ENCODE results near the gene ANKAR.
"Not testable (repeated sequence)": the region's sequence is repeated elsewhere in the genome, so short reads cannot be mapped to it uniquely, and the experiment has no call there.

Gene ANKAR, protein sequence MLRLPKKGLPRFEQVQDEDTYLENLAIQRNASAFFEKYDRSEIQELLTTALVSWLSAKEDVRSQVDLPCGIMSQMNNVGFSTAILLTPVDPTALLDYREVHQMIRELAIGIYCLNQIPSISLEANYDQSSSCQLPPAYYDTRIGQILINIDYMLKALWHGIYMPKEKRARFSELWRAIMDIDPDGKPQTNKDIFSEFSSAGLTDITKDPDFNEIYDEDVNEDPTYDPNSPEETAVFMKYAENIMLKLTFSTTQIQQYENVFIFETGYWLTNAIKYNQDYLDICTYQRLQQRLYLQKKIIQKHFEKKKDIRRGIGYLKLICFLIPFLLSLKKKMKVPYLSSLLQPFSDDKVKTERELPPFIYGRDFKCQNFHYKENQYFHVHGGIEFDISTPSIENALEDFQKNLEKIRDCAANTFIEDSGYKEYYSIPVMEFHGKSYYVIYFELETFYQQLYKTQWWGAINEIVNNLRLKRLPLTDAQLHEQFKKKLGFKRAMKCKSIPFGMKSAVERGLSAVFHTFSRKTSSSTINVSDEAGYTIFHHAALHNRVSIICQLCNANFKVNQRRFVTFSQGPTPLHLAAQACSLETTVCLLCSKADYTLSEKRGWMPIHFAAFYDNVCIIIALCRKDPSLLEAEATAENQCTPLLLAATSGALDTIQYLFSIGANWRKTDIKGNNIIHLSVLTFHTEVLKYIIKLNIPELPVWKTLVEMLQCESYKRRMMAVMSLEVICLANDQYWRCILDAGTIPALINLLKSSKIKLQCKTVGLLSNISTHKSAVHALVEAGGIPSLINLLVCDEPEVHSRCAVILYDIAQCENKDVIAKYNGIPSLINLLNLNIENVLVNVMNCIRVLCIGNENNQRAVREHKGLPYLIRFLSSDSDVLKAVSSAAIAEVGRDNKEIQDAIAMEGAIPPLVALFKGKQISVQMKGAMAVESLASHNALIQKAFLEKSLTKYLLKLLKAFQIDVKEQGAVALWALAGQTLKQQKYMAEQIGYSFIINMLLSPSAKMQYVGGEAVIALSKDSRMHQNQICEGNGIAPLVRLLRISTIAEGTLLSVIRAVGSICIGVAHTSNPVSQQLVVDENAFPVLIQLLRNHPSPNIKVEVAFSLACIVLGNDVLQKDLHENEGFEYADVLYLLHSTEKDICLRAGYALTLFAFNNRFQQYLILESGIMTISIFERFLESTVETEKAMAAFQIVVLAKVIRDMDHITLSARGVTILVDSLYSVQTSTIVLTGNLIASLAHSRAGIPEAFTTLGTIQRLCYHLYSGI (N-terminal part only)

DNA sequence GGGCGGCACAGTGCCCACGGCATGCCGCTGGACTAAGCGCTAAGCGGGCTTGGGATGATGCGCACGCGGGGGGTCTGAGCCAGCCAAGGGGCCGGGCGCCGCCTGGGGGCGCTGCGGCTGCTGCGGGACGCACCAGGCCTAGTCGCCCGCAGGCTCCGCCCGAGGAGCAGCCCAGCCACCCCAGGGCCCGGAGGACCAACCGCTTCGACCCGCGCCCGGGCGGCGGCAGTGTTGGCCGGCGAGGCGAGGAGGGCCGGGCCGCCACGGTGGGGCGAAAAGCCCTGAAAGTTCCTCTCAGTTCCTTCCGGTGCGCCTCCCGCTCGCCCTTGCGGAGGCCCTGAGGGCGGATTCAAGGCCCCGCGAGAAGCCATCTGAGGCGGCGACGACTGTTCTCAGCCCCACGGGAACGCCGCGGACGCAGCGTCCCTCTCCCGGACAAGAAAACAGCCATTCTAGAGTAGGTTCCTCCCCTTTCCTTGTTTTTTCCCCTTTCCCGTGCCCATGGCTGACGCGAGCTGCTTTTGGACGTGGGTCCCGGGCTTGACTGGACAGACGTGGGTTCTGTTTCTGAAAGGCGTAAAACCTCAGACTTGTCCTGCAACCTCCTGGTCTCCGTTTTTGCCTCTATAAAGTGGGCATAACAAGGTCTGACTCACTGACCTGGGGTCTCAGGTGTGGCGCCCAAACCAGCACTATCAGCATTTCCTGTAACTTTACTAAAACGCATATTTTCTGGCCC lies at the start of gene ANKAR:
TSS of gene ANKAR (plus strand) at position 297 of the 739 bp plus-strand sequence. CDS start 1,821 bp downstream, outside the sequence.
- DNase-seq (ENCODE audit: low spot score) = peak; percentile 90

DNA sequence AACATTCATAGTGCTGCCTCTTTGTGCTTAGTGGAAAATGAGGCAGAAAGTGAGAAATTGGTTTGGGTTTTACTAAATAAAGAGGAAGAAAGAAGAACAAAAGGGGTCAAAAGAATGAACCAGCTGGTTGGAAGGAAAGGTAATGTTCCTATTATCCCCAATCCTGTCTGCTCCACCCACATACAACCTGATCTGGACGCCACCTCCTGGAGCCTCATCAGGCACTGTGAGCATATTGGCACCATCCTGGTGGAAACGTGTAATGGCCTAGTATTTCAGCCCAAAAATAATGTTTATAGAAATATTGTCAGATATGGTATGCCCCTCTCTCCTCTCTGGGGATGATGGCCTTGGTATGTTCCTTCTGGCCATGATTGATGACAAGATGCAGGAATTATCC lies 48.8 kb upstream of the ANKAR start:
- DNase-seq (ENCODE audit: low spot score) = no peak

DNA sequence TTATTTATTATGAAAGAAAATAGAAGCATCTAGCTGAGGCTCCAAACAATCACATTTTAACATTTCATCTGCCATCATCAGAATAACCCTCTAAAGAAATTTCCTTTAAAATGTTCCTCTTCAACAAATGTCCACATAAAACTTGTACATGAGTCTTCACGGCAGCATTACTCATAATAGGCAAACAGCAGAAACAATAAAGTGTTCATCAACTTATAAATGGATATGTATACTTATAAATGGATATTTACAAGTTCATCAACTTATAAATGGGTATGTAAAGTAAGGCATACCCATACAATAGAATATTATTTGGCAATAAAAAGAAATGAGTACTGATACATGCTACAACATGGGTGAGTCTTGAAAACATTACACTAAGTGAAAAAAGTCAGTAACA lies 46.7 kb upstream of the ANKAR start:
- DNase-seq (ENCODE audit: low spot score) = no peak

DNA sequence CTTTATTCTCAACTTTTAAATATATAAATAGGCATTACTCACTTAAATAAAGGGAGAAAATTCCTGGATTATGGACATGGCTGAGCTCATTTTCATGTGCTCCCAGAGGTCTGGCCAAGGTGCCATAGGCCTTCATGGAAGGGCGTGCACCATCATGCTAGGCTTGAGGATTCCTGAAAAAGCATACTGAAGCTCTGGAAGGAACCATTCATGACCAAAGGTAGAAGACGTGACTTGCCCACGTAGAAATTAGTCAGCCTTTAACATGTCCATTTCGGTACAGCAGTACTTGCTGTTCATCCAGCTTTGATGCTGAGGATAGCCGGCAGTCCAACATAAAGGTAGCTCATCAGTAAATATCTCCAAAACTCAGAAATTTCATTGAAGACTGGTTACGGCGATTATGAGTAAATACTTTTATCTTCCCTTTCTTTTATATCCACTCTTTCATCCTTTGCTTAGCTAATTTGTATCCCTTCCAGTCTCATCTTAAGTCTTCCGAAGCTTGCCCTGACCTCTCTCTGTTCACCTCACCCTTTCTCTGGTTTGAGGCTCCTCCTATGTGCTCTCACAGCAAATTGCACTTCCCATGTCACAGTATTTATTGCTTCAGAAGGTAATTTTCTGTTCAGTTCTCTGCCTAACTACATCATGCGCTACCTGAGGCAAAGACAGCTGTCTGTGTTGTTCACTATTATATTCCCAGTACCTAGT lies 45.5 kb upstream of the ANKAR start:
- no peak for DNase-seq (ENCODE audit: low spot score)

DNA sequence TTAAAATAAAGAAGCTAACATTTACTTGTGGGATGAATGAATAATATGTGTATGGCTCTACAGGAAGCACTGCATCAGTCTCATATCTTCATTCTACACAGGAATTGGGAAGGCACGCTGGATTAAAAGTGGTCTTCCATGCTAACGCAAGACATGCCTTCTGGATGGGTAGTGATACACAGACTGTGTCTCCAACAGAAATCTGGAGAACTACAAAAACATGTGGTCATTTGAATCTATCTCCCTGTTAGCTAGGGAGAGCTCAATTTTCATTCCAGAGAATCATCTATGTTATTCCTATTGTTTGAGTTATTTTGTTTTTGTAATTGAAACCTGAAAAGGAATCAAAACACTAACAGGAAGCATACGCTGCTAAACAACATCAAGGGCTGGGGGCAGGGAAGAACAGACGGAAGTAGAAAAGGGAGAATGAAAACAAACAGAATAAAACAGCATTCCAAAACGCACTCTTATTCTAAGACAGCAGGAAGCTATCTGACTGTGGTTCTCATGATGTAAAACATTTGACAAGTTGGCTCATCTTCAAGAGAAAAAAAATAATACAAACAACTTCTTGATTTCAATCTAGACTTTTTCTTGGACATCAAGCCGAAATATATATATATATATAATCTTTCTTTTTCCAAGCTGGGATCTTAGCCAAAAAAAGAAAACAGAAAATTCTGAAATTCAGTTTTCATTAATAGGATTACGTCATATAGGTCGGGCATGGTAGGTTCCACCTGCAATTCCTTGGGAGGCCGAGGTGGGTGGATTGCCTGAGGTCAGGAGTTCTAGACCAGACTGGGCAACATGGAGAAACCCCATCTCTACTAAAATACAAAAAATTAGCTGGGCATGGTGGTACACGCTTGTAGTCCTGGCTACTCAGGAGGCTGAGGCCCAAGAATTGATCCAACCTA lies 44.7 kb upstream of the ANKAR start:
- no peak for DNase-seq (ENCODE audit: low spot score)

DNA sequence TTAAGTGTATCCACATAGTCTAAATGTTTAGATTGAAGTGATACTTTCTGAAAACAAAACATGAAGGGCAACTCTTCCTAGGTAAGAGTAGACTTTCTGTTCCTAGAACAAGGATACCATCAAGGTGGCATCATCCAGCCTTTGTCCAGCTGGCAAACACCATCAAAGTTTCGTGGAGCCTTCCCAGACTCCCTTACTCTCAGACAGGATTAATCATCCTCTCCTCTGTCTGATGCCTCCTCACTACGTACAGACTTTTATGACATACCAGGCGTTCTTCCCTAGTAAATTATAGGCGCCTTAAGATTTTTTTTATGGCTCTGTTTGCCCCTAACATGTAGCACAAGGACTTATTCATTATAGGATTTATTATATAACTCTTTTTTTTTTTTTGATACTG lies 42.6 kb upstream of the ANKAR start:
- no peak for DNase-seq (ENCODE audit: low spot score)

DNA sequence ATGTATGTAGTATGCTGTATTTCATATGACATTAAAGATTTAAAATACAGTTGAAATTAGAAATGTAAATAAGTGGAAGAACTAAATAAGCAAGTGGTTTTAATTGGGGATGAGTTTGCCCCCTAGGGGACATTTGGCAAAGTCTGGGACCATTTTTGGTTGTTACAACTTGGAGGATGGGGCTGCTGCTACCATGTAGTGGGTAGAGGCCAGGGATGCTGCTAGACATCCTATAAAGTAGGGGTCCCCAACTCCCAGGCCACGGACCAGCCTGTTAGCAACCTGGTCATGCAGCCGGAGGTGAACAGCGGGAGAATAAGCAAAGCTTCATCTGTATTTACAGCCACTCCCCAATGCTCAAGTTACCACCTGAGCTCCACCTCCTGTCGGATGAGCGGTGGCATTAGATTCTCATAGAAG lies 41.1 kb upstream of the ANKAR start:
- no peak for DNase-seq (ENCODE audit: low spot score)

DNA sequence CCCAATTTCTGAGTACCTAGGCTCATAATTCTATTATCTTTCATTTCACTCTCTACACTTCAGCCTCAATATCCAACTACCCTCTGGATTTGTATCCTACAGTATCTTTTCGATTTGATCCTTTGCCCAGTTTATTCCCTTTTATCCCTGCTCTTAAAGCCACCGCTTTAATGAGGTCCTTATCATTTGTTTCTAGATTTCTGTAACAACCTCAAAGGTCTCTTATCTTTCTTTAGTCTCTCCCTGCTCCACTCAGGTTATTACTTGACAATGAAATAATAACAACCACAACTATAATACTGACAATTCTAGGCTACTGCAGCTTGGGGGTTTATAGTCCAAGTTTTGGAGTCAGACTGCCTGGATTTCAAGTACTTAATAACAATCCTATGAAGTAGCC lies 39.1 kb upstream of the ANKAR start:
- DNase-seq (ENCODE audit: low spot score) = no peak

DNA sequence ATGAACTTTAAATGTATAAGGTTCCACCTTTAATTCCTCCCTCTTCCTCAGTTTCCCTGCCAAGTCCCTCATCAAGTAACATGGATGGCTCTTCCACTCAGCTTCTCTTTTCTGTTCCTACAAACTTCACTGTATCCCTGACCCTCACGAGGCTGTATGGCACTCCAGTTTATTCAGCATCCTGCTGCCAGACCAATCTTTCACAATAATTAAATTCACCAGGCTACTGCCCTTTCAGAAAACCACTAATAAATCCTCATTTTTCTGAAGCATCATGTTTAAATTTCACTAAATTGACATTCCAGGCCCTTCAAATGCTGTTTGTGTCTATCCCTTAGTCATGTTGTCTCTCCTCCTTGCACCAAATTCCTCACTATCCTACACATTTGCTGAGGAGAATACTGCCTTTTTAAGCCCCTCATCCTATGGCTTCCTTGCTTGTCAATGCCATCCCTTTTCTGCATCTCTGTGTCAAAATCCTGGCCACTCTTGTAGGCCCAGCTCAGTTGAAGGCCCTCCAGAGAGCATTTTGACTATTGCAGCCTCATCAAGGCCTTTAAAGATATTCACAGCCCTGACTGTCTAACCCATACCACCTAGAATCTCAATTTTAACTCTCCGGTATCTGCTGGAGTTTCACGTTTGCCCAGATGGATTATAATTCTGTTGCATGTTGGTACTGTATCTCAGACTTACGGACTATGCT lies 36.0 kb upstream of the ANKAR start:
- DNase-seq (ENCODE audit: low spot score) = no peak

DNA sequence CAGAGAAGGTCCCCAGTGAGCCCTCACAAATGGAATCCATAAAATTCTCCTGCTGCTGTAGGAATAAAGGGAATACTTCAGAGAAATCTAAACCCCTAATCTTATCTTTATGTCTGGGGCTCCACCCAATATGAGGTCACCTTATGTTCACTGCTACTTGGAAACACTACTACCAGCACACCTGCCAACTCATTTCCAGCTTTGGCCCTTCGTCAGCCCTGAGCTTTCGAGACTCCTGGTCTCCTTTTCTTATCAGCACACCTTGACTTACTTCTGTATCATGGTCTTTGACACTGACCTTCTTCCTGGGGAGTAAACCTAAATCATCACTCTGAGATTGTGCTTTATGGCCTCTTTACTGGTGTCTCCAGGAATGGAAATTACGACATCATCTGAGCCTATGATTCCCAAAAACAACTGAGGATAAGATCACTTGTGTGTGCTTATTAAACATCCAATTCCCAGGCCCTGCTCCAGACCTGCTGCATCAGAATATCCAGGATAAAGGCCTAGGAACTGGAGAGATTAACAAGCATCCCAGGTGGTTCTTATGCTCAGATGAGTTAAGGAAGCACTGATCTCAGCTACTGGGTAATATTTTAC lies 35.4 kb upstream of the ANKAR start:
- no peak for DNase-seq (ENCODE audit: low spot score)

DNA sequence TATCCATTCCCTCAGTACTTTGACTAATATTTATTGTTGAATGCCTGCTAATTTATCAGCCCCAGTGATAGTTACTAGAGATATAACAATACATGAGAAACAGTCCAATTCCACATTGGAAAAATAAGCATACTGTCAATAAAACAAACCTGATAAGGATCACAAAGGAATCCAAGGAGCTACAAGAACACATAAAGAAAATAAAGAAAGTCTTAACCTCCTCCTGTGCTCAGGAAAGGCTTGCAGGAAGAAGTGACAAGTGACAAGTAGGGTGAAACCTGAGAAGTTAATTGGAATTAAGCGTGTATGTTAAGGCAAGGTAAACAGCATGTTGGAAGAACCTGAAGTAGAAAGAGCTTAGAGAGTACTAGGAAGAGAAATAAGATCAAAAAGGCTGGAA lies 33.5 kb upstream of the ANKAR start:
- DNase-seq (ENCODE audit: low spot score) = no peak

DNA sequence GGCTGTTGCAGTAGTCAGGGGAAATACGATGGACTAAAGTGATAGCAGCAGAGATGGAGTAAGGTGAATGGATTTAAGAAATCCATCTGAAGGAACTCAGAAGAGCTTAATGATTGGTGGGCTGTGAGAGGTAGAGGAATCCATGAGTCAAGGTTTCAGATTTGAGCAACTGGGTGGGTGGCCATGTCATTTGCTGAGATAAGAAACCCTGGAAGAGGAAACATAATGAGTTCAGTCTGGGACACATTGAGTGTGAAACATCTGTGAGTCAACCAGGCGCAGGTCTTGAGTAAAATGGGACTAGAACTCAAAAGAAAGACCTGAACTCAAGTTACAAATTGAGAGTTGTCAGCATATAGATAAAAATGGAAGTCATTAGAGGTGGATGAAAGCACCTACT lies 32.9 kb upstream of the ANKAR start:
- DNase-seq (ENCODE audit: low spot score) = no peak

DNA sequence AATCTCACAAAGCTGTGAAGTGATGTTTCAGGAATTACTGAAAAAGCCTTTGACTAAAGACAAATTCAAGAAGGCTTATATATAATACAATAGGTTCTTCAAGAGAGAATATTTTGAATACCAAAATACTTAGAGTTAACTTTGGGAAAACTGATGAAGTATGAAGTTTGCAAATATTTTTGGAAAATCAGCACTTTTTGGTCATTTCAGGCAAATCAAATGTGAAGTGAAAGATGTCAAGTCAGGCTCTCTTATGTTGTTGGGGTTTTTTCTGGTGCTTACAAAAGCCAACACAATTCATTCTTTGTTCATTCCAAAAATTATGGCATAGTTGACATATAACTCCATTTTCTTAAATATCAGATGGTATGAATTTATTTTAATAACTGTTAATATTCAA lies 27.9 kb upstream of the ANKAR start:
- DNase-seq (ENCODE audit: low spot score) = no peak

DNA sequence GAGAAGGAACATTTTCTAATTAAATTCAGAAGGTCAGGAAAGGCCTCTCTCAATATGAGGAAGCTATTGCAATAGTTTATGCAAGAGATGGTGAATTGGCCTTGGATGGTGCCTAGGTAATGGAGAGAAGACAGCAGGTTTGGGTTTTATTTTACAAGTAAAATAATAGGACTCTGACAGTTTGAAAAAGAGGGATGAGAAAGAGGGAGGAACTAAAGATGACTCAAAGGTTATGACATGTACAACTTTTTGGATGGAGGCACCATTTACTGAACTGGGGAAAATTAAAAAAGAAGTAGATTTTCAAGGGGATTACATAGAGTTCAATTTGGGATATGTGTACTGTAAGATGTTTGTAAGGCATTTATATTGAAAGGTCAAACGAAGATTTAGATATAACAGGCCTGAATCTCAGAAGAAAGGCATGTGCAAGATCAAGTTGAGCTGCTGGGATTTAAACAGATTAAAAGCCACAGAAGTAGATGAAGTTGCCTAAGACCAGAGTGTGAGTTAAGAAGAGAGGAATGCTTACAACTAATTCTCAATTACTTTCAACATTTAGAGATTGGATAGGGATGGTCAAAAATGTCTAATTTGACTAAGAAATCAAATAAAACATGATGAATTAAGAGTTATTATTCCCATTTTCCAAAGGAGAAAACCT lies 25.5 kb upstream of the ANKAR start:
- DNase-seq (ENCODE audit: low spot score) = no peak

DNA sequence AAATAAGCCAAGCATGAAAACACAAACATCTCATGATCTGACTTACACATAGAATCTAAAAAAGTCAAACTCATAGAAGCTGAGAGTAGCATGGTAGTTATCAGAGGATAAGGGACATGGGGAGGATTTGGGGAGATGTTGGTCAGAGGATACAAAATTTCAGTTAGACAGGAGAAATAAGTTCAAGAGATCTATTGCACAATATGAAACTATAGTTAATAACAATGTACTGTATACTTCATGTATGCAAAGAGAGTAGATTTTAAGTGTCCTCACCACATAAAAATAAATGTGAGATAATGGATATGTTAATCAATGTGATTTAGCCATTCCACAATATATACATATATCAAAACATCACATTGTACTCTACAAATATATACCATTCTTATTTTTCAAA lies 23.2 kb upstream of the ANKAR start:
- DNase-seq (ENCODE audit: low spot score) = no peak

DNA sequence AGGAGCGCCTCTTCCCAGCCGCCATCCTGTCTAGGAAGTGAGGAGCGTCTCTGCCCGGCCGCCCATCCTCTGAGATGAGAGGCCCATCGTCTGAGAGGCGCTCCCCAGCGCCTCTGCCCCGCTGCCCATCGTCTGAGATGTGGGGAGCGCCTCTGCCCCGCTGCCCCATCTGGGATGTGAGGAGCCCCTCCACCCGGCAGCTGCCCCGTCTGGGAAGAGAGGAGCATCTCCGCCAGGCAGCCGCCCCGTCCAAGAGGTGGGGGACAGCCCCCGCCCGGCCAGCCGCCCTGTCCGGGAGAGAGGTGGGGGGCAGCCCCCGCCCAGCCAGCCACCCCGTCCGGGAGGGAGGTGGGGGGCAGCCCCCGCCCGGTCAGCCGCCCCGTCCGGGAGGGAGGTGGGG lies 21.0 kb upstream of the ANKAR start:
- not testable (repeated sequence) for DNase-seq (ENCODE audit: low spot score)

DNA sequence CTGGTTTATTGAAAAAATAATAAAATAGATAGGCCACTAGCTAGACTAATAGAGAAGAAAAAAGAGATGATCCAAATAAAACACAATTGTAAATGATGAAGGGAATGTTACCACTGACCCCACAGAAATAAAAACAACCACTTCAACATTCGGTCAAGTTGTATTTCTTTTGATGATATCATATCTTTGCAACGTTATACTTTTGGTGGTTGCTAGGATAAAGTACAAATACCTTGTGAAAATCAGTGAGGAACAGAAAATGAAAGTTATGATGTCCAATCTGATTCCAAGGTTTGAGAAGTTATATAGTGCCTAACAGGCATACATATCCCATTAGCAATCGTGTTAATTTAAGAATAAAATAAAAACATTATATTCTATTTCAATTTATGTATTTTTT lies 19.8 kb upstream of the ANKAR start:
- no peak for DNase-seq (ENCODE audit: low spot score)

DNA sequence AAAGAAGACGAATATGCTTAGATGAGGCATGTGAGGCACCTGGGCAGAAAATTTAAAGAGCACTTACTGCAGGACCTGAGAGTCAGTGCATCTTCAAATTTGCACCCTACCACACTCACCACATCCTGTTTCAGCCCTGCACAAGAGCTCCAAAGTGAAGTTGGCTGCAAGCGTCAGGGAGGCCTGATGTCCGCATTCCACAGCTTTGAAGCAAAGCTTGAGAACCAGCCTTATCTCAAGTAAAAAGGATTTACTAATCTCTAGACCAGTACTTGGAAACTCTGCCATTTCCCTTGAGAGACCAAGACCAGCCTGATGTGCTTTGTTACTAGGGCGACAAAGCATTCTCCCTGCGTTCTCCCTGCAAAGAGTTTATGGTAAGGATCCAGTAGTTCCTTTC lies 16.6 kb upstream of the ANKAR start:
- DNase-seq (ENCODE audit: low spot score) = no peak

Data from D341Med (cell line).